NCI-H2107 (cell line): ENCODE measurements around the gene SPATC1L.
"Not testable (repeated sequence)": the region's sequence is repeated elsewhere in the genome, so short reads cannot be mapped to it uniquely, and the experiment has no call there.

Experiments used
- DNase-seq: peaks from one replicate; lab custom pipeline; 2025; lab: John Stamatoyannopoulos, UW

Gene SPATC1L

DNA sequence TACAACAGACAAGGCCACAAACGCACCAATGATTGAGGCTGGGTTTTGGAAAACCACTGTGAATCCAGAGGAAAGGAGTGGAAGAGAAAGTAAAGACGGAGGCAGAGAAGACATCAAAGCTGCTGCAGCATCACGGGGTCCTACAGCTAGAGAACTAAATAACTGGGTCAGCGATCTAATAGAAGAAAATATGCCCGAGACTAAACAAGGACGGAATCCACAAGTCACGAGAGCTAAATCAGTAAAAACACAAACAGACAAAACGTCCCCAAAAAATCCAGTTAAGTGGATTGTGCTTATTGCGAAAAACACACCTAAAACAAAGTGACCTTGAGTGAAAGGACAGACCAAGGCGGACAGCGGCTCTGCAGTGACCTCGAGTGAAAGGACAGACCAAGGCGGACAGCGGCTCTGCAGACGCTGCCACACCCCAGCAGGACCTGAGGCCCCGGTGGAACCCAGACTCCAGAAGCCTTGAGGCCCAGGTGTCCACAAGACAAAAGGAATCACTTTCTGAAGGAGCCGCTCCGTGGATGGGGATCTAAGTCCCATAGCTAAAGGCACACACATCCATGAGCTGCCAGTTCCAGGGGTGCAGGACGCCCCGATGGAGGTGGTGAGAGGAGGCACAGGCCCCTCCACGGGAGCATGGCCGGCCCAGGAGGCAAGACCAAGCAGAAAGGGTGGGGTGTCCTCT lies 34.9 kb downstream of the SPATC1L start:
- no peak for DNase-seq

- DNase-seq, result no peak
These were observed 36.2 kb downstream of the SPATC1L start for GRCh38 chr21:46148106-46148505.

GRCh38 chr21:46147429-46147828 lies 36.8 kb downstream of the SPATC1L start:
- DNase-seq, result peak; percentile 75

- no peak for DNase-seq
These were observed 37.4 kb downstream of the SPATC1L start for GRCh38 chr21:46146856-46147255.

DNA sequence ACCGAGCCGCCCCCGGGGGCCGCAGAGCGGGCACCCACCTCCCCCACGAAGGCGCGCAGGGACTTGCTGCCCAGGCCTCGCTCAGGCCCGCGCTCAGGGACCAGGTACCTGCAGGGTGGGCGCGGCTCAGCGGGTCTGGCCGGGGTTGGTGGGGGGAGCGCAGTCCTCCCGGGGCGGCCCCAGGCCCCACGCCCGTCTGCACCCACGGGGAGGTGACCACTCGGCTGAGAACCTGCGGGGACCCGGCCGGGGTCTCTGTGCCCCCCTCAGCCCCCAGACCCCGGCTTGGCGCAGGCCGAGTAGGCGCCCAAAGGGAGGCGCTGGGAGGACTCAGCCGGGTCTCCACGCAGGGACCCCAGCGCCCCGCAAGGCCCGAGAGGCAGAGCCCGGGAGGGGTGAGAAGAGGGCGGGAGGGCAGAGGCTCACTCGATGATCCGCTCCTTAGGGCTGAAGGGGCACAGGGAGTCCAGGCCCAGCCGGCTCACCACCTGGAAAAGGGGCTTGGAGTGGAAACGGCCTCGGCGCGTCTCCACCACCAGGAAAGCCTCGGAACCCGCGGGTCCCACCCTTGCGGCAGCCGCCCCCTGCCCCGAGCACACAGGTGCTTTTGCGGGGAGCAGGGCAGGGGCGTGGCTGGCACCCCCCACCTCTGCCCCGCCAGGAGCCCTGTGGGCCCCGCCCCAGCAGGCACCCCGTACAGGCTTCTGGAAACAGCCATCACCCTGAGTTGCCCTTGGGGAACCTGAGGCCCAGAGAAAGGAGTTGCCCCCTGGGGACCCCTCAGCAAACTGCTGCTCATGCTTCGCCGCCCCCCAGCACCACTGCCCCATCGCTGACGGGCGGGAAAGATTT lies 38.2 kb downstream of the SPATC1L start:
- DNase-seq, result no peak

DNA sequence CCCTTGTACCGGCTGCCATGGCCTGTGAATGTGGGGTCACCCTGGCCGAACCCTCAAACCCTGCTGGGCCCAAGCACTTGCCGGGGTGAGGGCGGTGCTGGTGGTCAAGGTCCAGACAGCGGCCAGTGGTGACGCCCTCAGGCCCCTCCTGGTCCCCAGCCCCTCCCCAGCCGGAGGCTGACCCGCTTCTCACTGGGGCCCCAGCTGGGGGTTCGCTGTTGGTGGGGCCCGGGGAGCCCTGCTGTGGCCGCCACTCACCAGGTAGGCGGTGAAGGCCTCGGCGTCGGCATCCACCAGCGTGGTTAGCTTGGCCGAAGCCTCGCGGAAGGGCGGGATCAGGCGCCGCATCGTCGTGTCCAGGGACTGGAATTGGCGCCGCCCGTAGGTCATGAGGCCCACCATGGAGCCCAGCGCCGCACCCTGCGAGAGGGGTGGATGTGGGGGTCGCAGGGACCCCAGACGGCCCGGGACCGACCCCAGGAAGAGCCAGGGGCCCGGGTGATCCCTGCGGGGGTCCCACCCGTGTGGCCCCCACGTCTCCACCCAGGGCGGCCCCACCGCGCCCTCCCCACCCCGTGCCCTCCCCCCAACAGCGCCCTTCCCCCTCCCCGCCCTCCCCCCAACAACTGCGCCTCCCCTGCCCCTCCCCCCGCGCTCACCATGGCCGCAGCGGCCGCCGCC lies 39.0 kb downstream of the SPATC1L start:
- no peak for DNase-seq

DNA sequence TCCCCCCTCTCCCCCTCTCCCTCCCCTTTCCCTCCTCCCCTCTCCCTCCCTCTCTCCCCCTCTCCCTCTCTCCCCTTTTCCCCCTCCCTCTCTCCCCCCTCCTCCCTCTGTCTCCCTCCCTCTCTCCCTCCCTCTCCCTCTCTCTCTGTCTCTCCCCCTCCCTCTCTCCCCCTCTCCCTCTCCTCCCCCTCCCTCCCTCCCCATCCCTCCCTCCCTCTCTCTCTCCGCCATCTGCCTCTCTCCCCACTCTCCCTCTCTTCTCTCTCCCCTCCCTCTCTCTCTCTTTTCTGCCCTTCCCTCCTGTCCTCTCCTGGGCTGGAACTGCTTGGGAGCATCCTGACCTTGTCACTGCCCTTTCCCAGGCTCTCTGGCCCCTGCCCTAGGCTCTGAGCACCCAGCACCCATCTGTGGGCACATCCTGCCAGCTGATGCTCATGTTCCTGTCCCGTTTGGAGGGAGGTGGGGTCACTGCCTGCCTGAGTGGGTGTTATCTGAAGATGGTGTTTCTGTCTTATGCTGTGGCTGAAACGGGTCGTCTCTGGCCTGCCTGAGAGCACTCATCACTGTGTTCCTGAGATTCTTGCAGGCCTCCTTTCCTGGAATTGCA lies 39.7 kb downstream of the SPATC1L start:
- no peak for DNase-seq

GRCh38 chr21:46142582-46143473 lies 41.4 kb downstream of the SPATC1L start:
- no peak for DNase-seq

DNA sequence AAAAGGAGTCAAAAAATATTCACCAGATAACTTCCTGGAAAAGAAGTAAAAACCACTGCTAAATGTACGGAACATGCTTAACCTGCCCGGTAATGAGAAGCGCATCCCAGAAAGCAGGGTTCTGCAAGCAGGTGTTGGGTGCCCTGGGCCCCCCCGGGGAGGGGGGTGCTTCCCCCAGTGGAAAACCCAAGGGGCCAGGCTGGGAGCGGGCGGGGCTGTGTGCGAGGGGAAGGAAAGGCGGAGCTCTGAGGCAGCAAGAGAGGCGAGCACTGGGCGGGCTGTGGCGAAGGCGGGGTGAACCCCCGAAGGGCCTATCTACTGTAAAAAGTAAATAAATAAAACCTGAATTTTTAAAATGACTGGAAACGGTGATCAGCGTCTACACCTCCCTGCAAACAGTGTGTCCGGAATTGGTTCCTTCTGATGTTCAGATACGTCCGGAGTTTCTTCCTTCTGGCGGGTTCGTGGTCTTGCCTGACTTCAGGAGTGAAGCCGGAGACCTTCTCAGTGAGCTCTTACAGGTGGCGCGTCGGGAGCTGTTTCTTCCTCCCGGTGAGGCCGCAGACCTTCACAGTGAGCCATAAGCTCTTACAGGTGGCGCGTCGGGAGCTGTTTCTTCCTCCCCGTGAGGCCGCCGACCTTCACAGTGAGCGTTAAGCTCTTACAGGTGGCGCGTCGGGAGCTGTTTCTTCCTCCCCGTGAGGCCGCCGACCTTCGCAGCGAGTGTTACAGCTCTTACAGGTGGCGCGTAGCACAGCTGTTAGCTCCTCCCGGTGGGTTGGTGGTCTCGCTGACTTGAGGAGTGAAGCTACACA lies 42.3 kb downstream of the SPATC1L start:
- DNase-seq, result no peak

GRCh38 chr21:46140352-46141003 lies 43.8 kb downstream of the SPATC1L start:
- not testable (repeated sequence) for DNase-seq

DNA sequence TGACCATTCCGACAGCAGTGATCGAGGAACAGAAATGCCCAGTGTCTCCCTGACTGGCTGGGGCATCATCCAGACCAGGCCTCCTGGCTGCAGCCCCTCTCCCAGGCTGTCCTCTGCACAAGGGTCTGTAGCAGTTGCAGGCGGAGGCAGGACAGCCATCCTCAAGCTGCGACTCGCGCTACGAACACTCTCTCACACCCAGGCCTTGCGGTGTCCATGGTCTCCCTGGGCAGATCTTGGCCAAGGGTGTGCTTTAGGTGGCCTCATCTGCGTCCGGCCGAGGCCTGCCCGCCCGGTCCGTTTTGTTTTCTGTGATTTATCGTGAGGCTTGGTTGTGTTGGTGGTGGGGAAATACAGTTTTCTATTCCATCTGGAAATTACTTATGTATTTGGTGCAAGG lies 44.6 kb downstream of the SPATC1L start:
- no peak for DNase-seq

- DNase-seq, result no peak
These were observed 45.8 kb downstream of the SPATC1L start for GRCh38 chr21:46138383-46138970.

GRCh38 chr21:46137908-46138307 lies 46.4 kb downstream of the SPATC1L start:
- no peak for DNase-seq

DNA sequence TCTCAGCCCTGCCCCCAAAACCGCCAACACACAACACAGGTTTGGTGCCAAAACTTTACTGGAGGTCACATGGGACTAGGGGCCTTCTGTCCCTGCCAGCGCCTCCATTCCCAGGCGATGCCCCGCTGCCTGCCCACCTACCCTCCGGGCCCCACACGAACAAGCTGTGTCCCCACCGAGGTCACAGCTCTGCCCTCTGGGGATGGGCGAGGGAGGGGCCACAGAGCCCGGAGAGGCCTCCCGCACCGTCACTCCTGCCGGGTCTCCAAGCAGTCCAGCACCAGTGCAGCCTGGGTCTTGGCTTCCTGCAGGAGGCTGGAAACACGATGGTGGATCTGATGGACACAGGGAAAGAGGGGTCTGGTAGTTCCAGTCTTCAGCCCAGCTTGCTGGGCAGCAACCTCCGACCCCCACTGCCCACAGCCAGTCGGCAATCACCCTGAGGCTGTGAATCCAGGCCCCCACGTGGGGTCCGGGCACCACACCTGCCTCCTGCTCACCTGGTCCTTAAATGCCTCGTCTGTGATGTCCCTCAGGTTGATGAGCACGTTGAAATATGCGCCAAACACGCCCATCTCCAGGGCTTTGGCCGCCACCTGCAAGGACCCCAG lies 47.4 kb downstream of the SPATC1L start:
- DNase-seq, result no peak

- DNase-seq, result no peak
These were observed 48.4 kb downstream of the SPATC1L start for GRCh38 chr21:46135782-46136395.

DNA sequence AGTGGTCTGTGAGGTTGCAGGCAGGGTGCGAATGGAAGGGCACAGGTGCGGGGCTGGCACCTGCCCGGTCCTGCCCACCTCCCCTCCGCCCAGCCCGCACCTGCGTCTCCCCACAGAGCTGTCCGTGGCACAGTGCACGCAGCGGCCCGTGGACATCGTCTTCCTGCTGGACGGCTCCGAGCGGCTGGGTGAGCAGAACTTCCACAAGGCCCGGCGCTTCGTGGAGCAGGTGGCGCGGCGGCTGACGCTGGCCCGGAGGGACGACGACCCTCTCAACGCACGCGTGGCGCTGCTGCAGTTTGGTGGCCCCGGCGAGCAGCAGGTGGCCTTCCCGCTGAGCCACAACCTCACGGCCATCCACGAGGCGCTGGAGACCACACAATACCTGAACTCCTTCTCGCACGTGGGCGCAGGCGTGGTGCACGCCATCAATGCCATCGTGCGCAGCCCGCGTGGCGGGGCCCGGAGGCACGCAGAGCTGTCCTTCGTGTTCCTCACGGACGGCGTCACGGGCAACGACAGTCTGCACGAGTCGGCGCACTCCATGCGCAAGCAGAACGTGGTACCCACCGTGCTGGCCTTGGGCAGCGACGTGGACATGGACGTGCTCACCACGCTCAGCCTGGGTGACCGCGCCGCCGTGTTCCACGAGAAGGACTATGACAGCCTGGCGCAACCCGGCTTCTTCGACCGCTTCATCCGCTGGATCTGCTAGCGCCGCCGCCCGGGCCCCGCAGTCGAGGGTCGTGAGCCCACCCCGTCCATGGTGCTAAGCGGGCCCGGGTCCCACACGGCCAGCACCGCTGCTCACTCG lies 52.2 kb downstream of the SPATC1L start:
- no peak for DNase-seq

DNA sequence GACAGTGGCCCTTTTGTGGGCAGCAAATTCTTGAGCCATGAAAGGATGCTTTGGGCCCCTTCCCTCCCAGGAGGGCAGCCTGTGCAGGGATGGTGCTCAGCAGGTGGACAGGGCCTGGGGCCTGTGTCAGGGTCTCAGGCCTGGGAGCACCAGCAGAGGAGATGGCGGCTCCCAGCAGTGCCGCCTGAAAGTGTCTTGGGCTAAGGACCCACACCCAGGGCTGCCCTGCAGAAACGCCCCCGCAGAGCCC lies 52.7 kb downstream of the SPATC1L start:
- DNase-seq, result no peak
